NCI-H1092 (cell line): Measurements from ENCODE around the gene EPDR1.

ENCODE experiments used
- DNase-seq: peaks from one replicate; lab custom pipeline; 2025; lab: John Stamatoyannopoulos, UW

EPDR1 gene

DNA sequence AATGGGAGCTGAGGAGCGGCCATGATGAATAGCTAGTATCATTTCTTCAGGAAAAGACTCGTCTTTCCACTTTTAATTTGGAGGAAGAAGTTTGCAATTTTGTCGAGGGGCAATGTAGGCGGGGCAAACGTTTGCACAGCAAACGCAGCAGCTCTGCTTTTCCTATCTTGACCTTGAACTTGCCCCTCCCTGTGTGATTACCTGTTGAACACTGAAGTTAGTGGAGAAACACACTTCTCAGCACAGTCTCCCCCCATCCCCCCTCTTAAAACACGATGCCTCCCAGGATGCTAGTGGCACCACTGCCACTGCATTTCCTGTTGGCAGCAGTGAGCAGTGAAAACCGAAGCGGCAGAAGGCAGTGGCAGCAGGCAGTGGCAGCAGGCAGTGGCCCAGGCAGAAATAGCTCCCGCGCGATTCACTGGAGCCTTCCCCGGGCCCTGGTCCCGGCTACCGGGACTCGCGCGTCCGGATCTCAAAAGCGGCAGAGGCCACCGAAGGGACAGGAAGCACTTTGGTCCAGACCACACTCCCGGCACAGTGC, at the start of gene EPDR1:
Gene EPDR1, plus strand, starts transcription at position 336 of the 544 bp plus-strand sequence. CDS start 300 bp downstream, outside the sequence.
- peak; percentile 48 for DNase-seq

- DNase-seq: no peak
These were observed 38.4 kb upstream of the EPDR1 start for GRCh38 chr7:37882086-37882485.

GRCh38 chr7:37893359-37893758, 27.1 kb upstream of the EPDR1 start:
- DNase-seq: no peak

DNA sequence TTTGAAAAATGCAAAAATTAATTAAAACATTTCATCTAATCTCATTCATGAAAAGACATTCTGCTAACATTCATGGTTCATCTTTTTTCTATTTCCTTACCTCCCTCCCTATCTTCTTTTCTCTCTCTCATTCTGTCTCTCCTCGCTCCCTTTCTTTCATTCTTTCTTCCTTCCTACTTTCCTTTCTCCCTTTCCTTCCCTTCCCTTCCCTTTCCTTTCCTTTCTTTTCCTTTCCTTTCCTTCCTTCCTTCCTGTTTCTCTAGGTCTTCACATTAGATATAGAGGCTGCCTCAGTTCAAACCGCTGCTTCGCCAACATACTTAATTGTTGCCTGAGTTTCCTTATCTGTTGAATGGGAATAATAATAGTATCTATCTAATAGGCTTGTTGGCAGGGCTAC, 25.8 kb upstream of the EPDR1 start:
- DNase-seq: no peak

DNA sequence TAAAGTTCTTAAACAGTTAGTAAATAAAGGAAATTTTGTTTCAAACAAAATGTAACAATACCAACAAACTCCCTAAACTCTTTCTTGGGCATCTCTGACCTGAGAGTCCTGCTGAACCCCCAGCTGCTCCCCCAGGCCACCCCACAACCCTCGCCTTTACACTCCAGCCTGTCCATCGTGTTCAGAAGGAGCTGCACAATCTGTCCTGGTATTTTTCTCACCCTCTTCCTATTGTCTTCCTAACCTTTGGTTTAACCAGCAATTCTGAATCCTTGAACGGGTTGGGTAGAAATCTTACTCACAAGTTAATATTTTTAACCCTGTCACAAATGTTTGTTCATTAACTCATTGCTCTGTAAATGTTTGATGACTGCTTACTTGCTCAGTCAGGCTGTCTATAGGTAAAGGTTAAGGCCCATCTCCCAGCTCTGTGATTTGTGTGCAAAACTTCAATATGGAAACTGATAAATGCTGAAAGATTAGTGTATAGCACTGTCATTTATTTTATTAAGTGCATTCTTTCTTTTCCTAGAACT, 20.7 kb upstream of the EPDR1 start:
- DNase-seq: no peak

DNA sequence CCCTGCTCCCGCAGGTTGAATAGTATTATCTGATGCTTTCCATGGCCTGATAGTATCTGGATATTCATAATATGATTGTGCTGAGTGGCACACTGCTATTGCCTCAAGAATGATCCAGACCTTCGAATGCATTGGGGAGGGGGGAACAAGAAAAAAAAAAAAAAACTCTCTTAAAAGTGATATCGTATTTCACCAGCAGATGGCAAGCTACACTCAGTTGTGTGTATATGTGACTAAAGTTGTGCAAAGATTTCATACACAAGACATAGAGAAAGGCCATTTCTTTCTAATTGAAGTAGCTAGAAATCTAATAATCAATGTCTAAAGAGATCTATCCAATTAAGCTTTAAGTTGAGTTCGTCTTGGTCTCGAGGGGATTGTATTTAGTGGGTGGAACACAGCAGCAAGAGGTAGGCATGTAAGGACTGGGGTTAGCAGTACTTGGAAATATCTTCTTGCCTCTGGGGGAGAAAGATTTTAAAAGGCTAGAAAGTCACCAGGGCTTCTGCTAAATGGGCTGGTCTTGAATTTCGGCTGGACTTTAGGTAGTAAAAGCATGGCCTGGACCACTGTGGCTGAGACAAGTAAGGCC, 19.1 kb upstream of the EPDR1 start:
- peak; percentile 16 for DNase-seq

DNA sequence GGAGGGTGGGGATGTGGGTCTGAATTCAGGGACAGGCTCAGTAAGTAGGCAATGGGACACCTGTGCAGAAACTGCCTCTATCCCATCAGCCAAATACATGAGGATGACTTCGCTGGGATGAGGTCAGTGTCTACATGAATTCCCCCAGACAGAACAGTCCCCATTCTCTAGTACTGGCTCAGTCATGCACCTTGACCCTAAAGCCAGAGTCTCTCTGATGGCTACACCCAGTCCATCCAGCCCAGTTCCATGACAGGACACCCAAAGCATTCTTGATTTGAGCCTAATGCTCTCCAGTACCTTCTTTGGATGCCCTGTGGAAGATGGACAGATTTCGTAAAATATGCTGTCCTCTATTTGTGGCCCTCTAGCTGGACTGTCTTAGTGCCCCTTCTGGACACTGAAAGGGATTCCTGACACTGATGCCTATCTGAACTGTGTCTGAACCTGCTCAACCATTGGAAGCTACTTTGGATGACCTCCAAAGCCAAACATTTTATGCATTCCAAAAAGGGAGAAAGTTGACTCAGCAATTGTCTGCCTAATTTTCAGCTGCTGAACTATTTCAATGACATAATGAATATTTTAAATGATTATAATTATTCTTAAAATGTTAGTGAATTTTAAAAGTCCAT, 18.4 kb upstream of the EPDR1 start:
- no peak for DNase-seq

DNA sequence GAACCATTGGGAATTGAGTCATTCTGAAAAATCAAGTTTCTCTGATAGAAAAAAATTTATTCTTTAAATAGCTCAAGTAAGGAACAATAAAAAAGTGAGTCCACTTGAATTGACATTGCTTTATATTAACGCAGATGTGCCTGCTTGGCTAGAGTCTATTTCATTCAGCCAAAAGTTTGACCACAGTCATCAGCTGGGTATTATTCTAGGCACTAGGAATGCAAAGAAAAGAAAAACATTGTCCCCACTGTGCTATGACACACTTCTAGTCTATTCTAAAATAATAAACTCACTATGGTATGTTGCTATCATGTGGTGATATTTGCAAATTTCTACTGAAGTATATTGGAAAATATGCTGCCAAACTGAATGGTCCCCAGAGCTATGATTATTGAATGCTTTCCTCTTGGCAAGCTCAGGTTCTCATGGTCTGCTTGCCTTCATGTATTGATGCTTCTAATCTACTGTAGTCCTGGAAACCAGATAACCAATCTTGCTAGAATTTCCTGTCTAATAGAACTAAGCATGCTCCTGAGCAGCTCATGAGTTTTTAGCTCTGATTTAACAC, 12.1 kb upstream of the EPDR1 start:
- DNase-seq: no peak

DNA sequence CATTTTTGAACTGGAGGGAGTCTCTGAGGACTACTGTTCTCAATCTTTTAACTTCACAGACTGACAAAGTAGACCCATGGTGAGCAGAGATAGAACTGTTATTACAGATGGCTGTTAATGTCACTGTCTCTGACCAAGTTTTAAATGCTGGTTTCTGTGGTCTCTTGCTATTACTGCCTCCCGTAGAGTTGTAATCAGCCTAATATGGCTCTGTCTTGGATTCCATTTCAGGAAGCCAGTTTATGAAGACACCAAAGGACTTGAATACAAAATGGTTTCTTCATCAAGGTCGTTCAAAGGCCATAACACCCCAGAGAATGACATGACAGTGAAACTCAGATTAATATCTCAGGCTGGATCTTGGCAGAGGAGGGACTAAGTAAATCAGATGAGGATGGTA, 7.7 kb upstream of the EPDR1 start:
- no peak for DNase-seq

GRCh38 chr7:37915438-37915837, 5.0 kb upstream of the EPDR1 start:
- no peak for DNase-seq

- no peak for DNase-seq
These were observed 4.3 kb upstream of the EPDR1 start for GRCh38 chr7:37916017-37916672.

GRCh38 chr7:37916673-37917660, 3.5 kb upstream of the EPDR1 start, which contains the start of gene SFRP4:
Gene SFRP4 (minus strand): TSS chr7:37916817. CDS start chr7:37916537, 280 bp downstream.
- peak; percentile 4 for DNase-seq

DNA sequence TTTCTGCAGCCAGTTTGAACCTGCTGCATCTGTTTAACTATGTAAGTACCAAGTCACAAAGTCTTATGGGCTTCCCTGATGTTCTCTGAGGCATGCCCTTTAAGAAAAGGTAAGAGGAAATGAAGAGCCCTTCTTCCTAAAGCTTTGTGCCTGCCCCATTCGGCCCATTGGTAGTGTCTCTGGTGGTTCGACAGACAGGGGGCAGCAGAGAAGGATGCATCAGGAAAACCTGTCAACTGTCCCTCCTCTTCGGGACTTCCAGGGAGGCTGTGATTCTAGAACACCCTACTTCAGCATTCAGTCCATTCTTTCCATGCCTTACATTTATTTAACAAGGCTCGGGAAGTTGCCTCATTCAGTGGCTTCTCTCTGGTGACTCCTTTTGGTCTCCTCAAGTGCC, 1.9 kb upstream of the EPDR1 start:
- no peak for DNase-seq

- DNase-seq: peak; percentile 42
These were observed 687 bp downstream of the EPDR1 start for GRCh38 chr7:37920849-37921805.

GRCh38 chr7:37921876-37922275, 1.4 kb downstream of the EPDR1 start:
- no peak for DNase-seq

GRCh38 chr7:37923996-37924395, 3.6 kb downstream of the EPDR1 start:
- no peak for DNase-seq

GRCh38 chr7:37924491-37925041, 4.1 kb downstream of the EPDR1 start:
- DNase-seq: no peak

DNA sequence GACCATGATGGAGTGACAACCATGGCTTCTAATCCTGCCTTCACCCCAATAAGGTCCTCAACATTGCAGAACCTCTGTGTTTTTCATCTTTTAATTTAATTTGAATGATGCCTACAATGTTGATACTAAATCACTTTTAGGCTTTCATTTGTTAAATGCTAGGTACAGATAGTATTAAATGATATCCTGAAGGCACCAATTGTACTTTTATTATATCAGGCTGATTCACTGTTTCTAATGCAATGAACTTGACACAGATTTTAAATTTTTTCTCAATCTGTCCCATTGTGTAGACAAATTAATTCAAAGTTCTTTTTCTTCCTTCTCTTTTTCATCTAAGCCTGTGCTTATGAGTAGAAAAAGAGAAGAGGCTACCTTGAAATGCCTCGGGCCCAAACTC, 5.2 kb downstream of the EPDR1 start:
- no peak for DNase-seq

- DNase-seq: no peak
These were observed 7.5 kb downstream of the EPDR1 start for GRCh38 chr7:37927773-37928444.
